Cardiac fibroblast (primary cell): ENCODE results near the gene ARMH3.
"Not testable (repeated sequence)": the region's sequence is repeated elsewhere in the genome, so short reads cannot be mapped to it uniquely, and the experiment has no call there.

Experiments
- DNase-seq, 2 donors: peaks; one replicate each; pipeline versions ENCODE4 v3.0.0 to v3.0.0-alpha.2; 2010; ENCODE audit warnings: low read depth in 2 of 2
- H3K4me3 ChIP-seq, 2 donors: replicated peaks in 1 of 2; 1 replicate in 1 of 2; 2 replicates in 1 of 2; pipeline ENCODE4 v1.5.1; 2011; ENCODE audit warnings: low read depth in 2 of 2, low read length in 2 of 2, mild to moderate bottlenecking in 2 of 2, moderate library complexity in 1 of 2
- CTCF ChIP-seq: IDR thresholded peaks from one replicate; pipeline ENCODE4 v1.5.1; 2011; ENCODE audit warnings: low read depth, mild to moderate bottlenecking, low read length, inconsistent platforms

The ARMH3 gene

GRCh38 chr10:101993221-101993620 lies 62.8 kb downstream of the ARMH3 start:
- H3K4me3 ChIP-seq, result no peak overlapping the region
- TF ChIP-seq CTCF, result no peak

GRCh38 chr10:101987136-101987535 lies 68.8 kb downstream of the ARMH3 start:
- no peak overlapping the region for H3K4me3 ChIP-seq
- TF ChIP-seq CTCF, result no peak
- DNase-seq, result no peak

More at GRCh38 chr10:101993221-101993620, 62.8 kb downstream of the ARMH3 start:
- no peak for DNase-seq

GRCh38 chr10:101986624-101986971 lies 69.4 kb downstream of the ARMH3 start:
- peak in 1 of 2 donors; percentile 84 for DNase-seq
- TF ChIP-seq CTCF, result no peak
- no peak overlapping the region for H3K4me3 ChIP-seq

- H3K4me3 ChIP-seq, DNase-seq: not testable (repeated sequence)
Measured at GRCh38 chr10:101980677-101981076, 75.3 kb downstream of the ARMH3 start.

- H3K4me3 ChIP-seq, result no peak overlapping the region
- no peak for TF ChIP-seq CTCF
- no peak for DNase-seq
Measured at GRCh38 chr10:101974091-101974971, 81.6 kb downstream of the ARMH3 start.

- TF ChIP-seq CTCF, result no peak
- H3K4me3 ChIP-seq, result no peak overlapping the region
- DNase-seq, result peak in 1 of 2 donors; percentile 17
Measured at GRCh38 chr10:101972761-101973160, 83.2 kb downstream of the ARMH3 start.

- peak in 1 of 2 donors; percentile 15 for DNase-seq
- H3K4me3 ChIP-seq, result no peak overlapping the region
- no peak for TF ChIP-seq CTCF
Measured at GRCh38 chr10:101969412-101969922, 86.5 kb downstream of the ARMH3 start.
